AG04450 (cell line): Measurements from ENCODE around the gene EPG5. TPM values are rescaled to one million over a fixed set of nuclear protein-coding genes. Genes with fewer than 3 reads are reported as not detected.

Source experiments
- CTCF ChIA-PET: fragments of 300-600, 350-600 bp; formaldehyde crosslinking; extraction: SDS; loops from one replicate; lab custom pipeline; 2022; ENCODE audit warnings: antibody characterized with exemption, inconsistent platforms; lab: Charles Lee
- POLR2A ChIA-PET: fragments of 350-600 bp; formaldehyde crosslinking; extraction: SDS; loops from one replicate; lab custom pipeline; 2021; ENCODE audit warnings: antibody characterized with exemption, inconsistent platforms; lab: Yijun Ruan, JAX
- DNase-seq: peaks from one replicate; pipeline ENCODE4 v3.0.0-alpha.2; 2011; ENCODE audit warnings: low read depth, low spot score
- H3K27ac ChIP-seq: one replicate; pipeline ENCODE4 v1.5.1; 2012; ENCODE audit warnings: low read depth, low read length, control low read depth
- H3K27me3 ChIP-seq: one replicate; pipeline ENCODE4 v1.6.0; 2012; ENCODE audit warnings: low read length; ENCODE audit not compliant: control insufficient read depth, insufficient read depth
- H3K4me3 ChIP-seq: 2 replicates; pipeline ENCODE4 v1.5.1; 2011; ENCODE audit warnings: mild to moderate bottlenecking, low read depth, low read length, control low read depth
- H3K9me3 ChIP-seq: 2 replicates; pipeline ENCODE4 v1.5.1; 2012; ENCODE audit warnings: low read length; ENCODE audit not compliant: control insufficient read depth, insufficient read depth
- CTCF ChIP-seq: IDR thresholded peaks from 2 replicates; pipeline ENCODE4 v1.5.1; 2011; ENCODE audit warnings: low read depth, low read length, control low read depth, inconsistent platforms
- polyA plus RNA-seq: library from polyadenylated mRNA; depleted of rRNA; stranded (reverse); fragments of >200 nt; gene quantifications from 2 replicates; pipeline ENCODE4 v1.2.3, GENCODE V29; 2011

The EPG5 gene
- polyA plus RNA-seq, 1 experiment = 51.5 TPM

DNA sequence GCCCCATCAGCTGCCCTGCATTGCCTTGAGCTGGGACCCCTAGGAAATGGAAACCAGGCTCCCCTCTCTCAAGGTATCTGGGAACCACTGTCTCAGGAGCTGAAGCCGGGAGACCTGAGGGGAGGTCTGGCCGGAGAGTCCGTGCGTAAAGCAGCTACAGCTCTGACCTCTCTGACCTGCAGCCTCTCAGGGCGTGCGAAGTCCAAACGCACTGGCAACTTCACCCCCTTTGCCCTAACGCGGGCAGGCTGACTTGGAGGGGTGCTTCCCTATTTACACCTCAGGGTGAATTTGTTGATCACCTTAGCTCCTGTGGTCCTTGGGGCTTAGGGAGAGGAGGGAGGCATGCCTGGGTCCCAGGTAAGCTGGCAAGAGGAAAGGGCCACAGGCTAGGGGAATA, 124.1 kb downstream of the EPG5 start:
- H3K4me3 ChIP-seq = no peak overlapping the region
- POLR2A ChIA-PET = no interaction called here
- H3K27me3 ChIP-seq = no peaks in the 10 kb centered on the region
- H3K9me3 ChIP-seq = peaks cover 3% of the 10 kb centered on the region; the same call in 1 of the 2 replicates
- no peak overlapping the region for H3K27ac ChIP-seq
- CTCF ChIA-PET = interaction anchor here (0.9 to 1.3 kb wide), 2 partner anchors 120 to 152 kb away, joined by 3 read pairs; no protein-coding TSS in a partner anchor
- TF ChIP-seq CTCF = no peak
- no peak for DNase-seq

- Histone ChIP-seq H3K4me3 (no peak overlapping the region), H3K9me3 (peaks cover 3% of the 10 kb centered on the region; the same call in 1 of the 2 replicates), H3K27ac (no peak overlapping the region), H3K27me3 (no peaks in the 10 kb centered on the region)
- no peak for TF ChIP-seq CTCF
- CTCF ChIA-PET = interaction anchor here (1.3 kb wide), 1 partner anchor 119 kb away, joined by 3 read pairs; no protein-coding TSS in a partner anchor
- no peak for DNase-seq
- POLR2A ChIA-PET = no interaction called here
Observed at GRCh38 chr18:45841765-45842442, 125.2 kb downstream of the EPG5 start.

GRCh38 chr18:45841060-45841764, 125.9 kb downstream of the EPG5 start:
- no peak overlapping the region for H3K4me3 ChIP-seq
- ChIA-PET POLR2A (no interaction called here), CTCF (interaction anchor here (0.6 kb wide), 1 partner anchor 107 kb away, joined by 3 read pairs; no protein-coding TSS in a partner anchor)
- no peak for DNase-seq
- H3K27me3 ChIP-seq = no peaks in the 10 kb centered on the region
- H3K9me3 ChIP-seq = peaks cover 3% of the 10 kb centered on the region; the same call in 1 of the 2 replicates
- TF ChIP-seq CTCF = no peak
- H3K27ac ChIP-seq = no peak overlapping the region

- POLR2A ChIA-PET = no interaction called here
- Histone ChIP-seq H3K9me3 (no peaks in the 10 kb centered on the region), H3K27ac (no peak overlapping the region), H3K4me3 (no peak overlapping the region), H3K27me3 (no peaks in the 10 kb centered on the region)
- DNase-seq = peak; percentile 65
- peak; percentile 88 for TF ChIP-seq CTCF
- CTCF ChIA-PET = interaction anchor here (0.6 to 2.0 kb wide), 37 partner anchors 9 to 177 kb away, joined by 3 to 40 read pairs (median 4); partner anchors contain the start of gene SLC14A1
Observed at GRCh38 chr18:45839414-45840395, 127.4 kb downstream of the EPG5 start.
